HG03571 (cell line): ENCODE data around the gene DPYD.
"Not testable (repeated sequence)": the region's sequence is repeated elsewhere in the genome, so short reads cannot be mapped to it uniquely, and the experiment has no call there.

Experiments used
- ATAC-seq: cut with Tn5 transposase; IDR thresholded peaks from one replicate; pipeline ENCODE4 v1.9.1; 2021; ENCODE audit not compliant: unreplicated experiment

The DPYD gene

DNA sequence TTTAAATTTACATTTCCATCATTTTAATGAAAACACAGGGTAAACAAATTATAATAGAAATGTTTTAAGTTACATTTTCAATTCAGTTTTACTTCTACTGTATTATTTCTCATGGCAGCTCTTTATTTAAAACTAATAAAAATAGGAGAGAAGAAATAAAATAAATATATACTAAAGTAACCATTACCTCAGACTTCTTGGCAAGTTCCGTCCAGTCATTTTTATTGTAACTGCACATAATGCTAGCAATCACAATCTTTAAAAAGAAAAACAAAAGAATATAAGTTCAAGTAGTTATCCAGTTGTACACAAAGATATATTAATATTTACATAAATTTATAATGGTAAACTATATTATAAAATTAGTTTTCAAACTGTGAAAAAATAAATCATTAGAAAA is 538.6 kb downstream of the DPYD start:
- ATAC-seq, result no peak

- ATAC-seq, result no peak
Observed at GRCh38 chr1:97379387-97380075, 541.3 kb downstream of the DPYD start.

- no peak for ATAC-seq
Observed at GRCh38 chr1:97378596-97378995, 542.2 kb downstream of the DPYD start.

DNA sequence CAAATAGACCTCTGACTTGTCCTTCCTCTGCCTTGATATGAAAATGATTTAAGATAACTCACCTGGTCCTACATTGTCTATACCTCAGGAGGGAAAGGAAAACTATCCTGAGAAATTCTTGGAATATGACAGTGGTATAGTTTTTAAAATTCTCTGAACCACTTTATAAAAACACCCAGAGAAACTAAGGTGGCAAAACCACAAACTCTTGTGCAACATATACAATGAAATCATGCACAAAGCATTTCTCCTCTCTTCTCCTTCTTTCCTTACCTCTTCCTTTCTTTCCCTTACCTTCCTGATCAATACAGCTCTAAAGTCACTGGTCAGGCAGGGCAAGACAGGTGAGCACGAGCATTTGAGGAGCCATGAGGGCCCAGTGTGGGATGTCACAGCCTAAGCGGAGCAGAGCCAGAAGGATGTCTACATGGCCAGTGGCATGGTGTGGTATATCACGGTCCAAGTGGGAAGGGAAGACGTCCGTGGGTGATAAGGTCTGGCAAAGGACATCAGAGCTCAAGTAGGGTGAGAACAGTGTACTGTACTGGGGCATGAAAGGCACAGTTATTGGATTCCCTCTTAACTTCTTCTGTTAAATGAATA is 543.3 kb downstream of the DPYD start:
- no peak for ATAC-seq

GRCh38 chr1:97373000-97373399 is 547.8 kb downstream of the DPYD start:
- ATAC-seq, result no peak

DNA sequence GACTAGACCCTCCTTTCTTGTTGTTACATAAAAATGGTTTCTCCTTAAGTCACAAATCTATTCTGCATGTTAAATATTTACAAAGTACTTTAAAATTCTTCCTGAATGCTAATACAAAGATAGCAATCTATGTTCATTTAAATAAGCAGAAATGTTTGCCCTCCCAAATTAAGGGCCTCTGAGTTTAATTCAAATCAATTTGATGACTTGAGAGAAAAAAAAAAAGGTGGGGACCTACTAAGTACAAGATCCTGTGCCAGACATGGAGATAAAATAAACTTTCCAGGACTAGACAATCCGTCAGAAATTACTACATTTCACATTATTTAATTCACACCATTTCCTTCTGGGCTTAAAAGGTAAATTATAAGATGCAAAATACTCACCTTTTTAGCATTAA is 548.3 kb downstream of the DPYD start:
- ATAC-seq, result no peak

DNA sequence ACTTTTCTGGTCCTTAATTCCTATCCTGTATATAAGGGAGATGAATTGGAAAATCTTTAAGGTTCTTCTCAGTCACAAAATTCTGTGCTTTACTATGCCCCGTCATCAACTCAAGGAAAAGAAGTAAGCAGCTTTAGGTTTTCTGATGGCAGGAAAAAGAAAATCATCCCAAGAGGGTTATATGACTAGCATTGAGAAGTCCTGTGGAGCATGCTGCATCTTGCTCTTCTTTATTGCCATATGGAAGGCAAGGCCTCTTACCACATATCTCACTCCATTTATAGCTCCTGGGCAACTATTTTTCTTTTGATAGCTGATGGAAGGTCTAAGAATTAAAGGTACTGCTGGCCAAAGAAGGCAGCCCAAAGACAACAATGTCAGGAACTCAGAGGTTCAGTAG is 552.5 kb downstream of the DPYD start:
- no peak for ATAC-seq

DNA sequence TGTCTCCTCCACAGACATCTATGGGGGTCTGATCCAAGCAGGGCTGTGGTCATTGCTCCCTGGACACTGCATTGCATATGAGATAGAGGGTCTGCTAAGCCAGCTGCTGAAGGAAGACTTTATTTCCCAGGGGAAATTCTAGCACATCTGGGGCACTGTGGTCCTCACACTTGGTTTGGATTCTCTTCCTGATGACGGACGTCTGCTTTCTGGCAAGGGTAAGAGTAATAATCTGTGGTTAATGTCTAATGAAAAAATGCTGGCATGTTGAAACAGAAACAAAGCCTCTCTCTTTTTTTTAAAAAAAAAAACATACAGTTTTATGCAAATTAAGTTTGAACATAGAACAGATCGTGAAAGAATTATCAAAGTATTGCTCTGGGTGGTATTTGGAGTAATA is 553.9 kb downstream of the DPYD start:
- no peak for ATAC-seq

- no peak for ATAC-seq
Observed at GRCh38 chr1:97365026-97365425, 555.8 kb downstream of the DPYD start.

- ATAC-seq, result no peak
Observed at GRCh38 chr1:97364086-97364485, 556.7 kb downstream of the DPYD start.

DNA sequence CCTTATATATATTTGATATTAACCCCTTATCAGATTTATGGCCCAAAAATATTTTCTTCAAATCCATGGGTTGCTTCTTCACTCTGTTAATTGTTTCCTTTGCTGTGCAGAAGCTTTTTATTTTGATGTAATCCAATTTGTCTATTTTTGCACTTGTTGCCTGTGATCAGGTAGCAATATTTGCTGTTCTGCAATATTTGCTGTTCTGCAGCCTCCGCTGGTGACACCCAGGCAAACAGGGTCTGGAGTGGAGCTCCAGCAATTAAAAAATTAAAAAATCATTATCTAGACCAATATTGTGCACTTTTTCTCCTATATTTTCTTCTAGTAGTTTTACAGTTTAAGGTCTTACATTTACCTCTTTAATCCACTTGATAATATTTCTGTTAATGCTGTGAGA is 564.5 kb downstream of the DPYD start:
- ATAC-seq, result no peak

GRCh38 chr1:97352936-97353382 is 567.9 kb downstream of the DPYD start:
- no peak for ATAC-seq

DNA sequence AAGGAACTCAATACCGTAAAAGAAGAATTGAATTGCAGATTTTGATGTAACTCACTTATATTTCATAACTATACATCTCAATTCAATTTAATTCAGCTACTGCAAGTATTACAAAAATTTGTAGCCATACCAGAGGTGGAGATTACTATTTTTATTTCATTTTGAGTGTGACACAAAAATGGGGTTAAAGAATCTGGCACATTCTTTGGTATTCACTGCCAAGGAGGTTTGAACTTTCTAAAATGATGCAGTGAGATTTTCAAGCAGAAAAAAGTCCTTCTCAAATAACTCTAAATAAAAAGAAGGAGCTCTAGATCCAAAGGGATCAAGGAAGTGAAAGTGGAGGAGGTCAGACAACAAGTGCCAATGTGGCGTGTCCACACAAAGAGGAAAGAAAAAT is 569.0 kb downstream of the DPYD start:
- ATAC-seq, result no peak

DNA sequence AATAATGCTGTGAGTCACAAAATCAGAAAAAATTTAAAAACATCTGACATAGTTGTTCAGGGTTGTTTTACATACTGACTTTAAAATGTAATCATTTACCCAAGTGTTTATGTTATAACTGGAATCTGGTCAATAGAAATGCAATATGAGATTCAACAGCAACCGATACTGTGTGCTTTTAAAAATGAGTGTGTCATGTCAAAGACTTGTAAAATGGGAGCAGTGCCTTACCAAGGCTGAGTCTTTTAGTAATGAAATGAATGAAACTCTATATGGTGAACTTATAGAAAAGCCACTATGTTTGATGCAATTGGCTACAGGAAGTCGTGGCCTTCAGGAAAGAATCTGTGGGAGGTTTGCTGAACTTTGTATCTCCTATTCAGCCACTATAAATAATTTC is 570.2 kb downstream of the DPYD start:
- no peak for ATAC-seq

GRCh38 chr1:97350241-97350640 is 570.6 kb downstream of the DPYD start:
- ATAC-seq, result no peak

GRCh38 chr1:97349794-97350193 is 571.0 kb downstream of the DPYD start:
- not testable (repeated sequence) for ATAC-seq

GRCh38 chr1:97348599-97349265 is 572.1 kb downstream of the DPYD start:
- no peak for ATAC-seq

DNA sequence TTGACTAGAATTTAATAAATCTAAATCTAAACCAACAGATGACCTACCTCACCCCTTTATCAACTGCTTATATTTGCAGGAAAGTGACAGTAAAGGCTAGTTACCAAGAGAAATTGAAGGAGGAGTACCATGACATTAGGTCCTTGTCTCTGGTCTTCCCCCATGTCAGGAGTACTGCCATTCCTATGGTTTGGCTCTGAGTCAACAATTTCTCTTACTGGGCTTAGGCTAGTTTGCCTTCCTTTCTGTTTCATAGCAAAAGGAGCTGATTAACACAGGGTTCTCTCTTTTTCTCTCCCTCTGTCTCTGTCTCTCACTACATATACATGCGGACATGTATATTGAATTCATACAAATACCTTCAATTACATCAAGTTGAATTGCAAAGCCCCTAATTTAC is 579.9 kb downstream of the DPYD start:
- ATAC-seq, result no peak

GRCh38 chr1:97338347-97338746 is 582.5 kb downstream of the DPYD start:
- no peak for ATAC-seq

GRCh38 chr1:97337250-97338030 is 583.4 kb downstream of the DPYD start:
- ATAC-seq, result no peak

DNA sequence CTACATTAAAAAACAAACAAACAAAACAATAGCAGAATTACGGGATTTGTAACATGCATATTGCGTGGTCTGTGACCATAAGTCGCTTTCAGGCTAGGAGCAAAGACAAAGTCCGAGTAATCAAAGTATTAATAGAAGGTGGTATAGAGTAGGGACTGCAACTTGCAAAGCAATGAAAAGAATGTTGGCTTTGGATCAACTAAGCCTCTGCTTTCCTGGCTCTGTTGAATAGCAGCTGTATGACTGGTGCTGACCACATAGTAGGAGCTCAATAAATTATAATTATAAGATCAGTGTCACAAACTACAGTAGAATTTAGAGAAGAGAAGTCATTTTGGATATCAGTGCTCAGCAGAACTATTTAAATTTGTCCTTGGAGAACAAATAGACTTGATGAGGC is 586.4 kb downstream of the DPYD start:
- ATAC-seq, result no peak

DNA sequence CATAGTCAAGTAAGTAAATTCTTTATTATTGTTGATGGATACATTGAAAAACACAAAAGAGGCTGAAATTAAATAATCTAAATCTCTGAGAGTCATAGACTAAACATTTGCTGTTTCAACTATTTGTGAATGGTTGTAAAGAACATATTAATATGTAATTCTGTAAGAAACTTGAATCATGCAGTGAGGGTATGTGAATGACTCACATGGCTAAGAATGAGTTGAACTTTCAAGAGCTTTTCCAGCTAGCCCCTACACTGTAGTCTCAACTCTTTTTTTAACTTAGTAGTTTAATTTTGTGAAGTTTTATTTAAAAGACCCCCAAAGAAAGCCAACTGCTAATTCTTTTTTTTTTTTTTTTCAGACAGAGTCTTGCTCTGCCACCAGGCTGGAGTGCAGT is 588.1 kb downstream of the DPYD start:
- no peak for ATAC-seq
